NCI-H2029 (cell line): ENCODE data around the gene SMYD3.
"Not testable (repeated sequence)": the region's sequence is repeated elsewhere in the genome, so short reads cannot be mapped to it uniquely, and the experiment has no call there.

Experiments used
- DNase-seq: peaks from one replicate; lab custom pipeline; 2025; lab: John Stamatoyannopoulos, UW

SMYD3 gene

DNA sequence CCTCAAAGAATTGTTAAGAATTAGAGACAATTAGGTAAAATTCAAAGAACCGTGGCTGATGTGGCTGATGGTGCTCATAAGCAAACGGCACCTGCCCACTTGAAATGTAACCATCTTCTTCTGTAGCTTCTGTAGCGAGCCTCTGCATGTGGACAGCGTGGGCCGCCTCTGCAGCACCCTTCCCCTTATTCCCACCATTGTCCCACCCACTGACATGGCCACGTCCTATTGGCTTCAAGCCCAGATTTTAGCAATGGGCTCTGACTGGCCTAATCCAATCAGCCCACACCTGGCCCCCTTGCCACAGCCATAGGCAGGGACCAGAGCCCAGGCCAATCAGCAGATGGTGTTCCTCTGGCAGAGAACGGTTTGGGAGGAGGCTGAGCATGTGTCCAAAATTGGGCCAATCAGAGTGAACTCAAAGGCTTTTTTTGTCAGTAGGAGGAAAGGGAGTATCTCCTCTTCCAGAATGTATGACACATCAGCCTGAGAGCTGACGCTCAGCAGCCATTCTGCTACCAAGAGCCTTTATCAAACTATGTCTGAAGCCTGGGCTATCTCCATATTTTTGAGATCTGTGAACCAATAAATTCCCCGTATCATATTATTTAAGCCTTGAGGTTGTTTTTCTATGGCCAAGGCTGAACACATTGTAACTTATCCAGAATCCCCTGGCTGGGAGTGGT, 518.5 kb downstream of the SMYD3 start:
- DNase-seq: no peak

DNA sequence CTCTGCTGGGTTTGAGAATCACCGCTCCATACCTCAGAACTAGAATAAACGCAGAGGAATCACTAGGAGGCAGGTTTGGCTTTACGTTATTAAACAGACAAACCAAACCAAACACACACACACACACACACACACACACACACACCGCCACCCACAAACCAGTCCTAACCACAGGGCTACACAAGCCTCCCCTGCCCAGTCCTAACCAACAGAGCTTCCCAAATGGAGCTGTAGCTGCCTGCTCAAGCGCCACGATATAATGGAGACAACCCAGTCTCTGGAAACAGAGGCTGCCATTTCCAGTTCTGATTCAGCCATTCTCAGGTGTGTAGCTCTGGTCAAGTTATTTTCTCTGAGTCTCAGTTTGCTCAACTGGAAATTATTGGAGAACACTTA, 519.1 kb downstream of the SMYD3 start:
- no peak for DNase-seq

DNA sequence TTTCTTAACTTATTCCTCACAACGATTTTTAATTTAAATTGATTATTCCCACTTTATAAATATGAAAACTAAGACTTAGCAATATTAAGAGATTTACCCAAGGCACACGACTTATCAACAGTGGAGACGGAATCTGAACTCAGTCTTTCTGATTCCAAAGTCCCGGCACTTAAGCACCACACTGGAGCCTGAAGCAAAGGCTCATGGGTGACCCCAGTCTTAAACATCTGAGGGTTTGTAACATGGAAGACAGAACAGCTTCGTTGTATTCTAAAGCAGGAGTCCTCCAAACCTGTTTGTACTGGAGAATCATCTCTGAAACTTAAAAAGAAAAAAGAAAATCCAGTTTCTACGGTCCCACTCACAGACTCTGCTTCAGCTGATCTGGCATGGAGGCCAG, 519.5 kb downstream of the SMYD3 start:
- no peak for DNase-seq

DNA sequence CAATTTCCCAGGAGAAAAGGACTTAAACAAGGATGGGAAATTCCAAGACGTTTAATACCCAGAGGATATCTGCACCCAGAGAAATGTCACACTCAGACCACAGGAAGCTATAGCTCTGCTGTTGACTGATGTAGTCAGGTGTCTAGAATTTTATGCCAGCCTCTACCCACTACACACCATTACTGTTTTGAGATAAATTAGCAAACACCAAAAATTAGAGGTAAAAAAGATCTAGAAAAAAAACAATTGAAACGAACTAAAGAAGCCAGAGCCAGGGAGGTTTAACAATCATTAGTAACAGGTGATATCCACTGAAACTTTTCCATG, 519.9 kb downstream of the SMYD3 start:
- no peak for DNase-seq

DNA sequence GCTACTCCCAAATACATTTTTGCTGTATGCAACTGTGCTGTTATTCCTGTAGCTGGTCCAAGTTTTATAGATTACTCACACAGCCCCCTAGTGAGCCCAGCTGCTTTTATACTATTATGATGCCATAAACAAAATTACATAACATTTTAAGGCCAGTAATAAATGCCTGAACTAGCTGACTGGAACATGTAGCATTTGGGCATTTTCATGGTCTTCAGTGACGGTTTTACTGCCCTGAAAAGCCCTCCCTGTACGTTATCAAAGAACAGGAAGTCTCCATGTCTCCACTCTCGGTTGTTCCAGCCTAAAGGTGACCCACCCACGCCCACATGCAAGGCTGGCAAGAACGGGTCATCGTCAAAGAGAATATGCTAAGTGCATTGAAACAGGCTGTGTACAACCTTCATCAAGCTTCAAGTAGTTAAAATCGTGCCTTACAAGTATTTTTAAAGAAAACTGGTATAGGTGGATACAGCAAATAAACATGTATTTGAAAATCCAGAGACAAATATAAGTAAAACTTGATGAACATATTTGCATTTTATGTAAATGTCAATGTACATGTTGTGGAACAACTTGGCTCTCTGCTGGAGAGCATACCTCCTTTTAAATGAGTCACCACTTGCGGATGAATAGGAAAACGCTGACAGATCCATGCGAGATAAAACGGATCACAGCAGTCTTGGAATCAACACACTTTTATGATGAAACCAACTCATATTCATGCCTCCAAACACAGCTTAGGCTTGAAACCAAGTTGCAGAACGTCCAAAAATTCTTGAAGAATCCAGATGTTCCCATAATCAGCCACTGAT, 520.5 kb downstream of the SMYD3 start:
- DNase-seq: no peak

DNA sequence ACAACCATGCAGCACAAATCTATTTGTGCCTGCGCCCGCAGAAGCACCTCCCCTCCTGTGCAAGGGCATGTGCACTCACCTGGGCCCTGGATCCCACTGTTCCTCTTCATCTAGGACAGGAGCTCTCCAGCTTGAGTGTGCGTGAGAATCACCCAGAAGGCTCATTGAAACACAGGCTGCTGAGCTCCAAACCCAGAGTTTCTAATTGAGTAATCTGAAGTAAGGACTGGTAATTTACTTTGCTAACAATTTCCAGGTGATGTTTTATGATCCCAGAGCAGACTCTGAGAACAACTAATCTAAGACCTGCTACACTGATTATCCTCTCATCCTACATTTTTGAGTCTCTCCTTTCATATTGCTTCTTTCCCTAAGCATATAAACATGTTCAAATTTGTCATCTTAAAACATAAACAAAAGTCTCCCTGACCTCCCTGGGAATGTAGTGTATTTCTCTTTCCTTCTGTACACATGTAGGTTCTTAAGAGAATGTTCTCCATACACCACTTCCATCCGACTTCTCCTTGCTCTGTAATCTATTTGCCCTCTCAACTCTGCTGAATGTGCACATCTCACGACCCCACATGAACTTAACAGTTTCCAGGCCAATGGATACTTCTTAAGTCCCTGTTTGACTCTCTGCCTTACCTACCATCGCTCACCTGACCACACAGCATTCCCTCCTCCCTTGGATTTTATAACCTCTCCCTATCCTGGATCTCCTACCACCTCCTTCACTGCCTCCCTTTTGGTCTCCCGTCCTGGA, 522.5 kb downstream of the SMYD3 start:
- no peak for DNase-seq

DNA sequence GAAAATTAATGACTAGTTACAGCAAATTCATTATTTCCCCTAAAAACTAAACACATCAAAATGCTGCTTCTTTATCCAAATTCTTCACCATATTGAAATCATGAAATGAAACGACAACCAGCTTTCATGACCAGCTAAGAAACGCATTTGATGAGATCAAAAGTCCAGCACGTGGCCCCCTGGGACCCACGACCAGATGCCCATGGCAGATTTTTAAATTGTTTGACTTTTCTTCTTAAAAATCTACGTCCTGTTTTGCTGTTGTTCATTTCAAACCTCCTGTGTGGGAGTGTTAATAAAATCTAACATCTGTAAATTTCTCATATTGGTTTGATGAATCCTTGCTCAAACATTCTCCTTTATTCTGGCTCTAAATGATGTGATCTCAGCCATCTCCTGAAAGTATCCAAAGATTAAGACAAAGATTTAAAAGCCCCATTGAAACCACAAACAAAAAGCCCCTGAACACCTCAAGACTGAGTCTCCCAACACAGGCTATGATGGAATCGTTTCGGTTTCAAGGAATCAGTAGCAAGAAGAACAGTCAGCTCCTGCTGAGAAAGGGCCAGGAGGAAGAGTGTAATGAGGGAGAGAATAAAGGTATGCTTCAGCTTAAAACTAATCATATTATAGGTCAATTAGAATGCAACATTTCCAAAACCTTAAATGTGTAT, 523.6 kb downstream of the SMYD3 start:
- DNase-seq: no peak

DNA sequence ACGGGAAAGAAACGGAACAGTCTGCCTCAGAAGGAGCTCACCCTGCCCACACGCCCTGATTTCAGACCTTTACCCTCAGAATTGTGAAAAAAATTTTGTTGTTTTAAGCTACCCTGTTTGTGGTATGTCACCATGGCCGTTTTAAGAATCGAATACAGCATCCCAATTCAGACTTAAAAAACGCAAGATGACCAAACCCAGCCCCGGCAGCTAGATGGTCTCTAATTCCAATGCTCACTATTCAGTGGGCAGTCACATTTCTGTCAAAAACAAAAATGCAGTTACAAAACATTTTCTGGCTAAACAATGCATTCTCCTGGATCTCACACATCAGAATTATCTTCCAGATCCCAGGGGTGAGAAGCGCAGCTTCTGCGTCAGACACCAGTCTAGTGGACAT, 527.5 kb downstream of the SMYD3 start:
- DNase-seq: no peak

DNA sequence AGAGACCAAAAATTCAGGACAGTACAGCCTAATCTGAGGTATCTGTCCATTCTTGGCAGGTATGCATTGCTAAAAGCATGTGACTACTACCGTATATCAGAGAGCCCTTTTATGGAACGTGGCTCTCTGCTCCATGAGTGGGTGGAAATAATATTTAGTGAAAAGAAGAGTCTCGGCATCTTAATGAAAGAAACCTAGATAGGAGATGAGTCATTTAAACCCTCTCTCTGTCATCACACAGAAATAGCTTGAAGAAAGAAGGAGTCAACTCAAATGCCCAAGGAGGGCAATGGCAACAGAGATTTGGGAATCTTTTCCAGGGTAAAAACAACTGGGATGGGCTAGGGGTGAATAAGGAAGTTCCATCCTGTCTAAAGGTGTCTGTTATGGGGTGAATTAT, 528.2 kb downstream of the SMYD3 start:
- DNase-seq: no peak

DNA sequence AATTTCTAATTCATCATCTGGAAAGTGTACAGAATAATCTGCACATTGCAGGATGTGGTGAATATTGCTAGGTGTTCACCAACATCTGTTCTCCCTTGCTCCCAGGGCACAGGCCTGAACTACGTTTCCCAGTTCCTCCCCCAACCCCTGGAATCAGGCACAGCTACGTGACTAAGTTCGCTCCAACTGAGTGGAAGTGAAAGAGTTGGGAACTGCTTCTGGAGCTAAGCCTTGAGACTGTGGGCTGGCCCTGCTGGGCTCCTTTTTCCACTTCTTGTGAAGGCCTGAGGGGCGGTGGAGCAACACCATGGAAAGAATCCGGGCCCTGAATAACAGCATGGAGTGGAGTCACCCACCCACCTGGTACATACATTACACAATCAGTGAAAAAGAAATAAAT, 534.6 kb downstream of the SMYD3 start:
- no peak for DNase-seq

DNA sequence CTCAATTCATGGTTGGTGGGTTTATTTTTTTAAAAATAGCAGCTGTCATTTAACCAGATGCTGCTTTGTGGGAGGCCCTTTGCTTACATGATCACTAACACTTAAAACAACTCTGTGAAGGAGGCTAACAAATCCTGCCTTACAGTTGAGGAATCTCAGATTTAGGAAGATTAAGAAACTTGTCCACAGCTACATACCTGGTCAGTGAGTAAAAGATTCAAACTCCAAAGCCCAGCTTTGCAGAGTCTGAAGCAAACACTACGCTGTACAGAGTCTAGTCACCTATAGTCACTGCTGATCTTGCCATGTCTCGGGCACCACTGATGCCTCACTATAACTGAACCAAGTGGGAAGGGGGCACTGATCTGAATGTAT, 535.4 kb downstream of the SMYD3 start:
- DNase-seq: no peak

DNA sequence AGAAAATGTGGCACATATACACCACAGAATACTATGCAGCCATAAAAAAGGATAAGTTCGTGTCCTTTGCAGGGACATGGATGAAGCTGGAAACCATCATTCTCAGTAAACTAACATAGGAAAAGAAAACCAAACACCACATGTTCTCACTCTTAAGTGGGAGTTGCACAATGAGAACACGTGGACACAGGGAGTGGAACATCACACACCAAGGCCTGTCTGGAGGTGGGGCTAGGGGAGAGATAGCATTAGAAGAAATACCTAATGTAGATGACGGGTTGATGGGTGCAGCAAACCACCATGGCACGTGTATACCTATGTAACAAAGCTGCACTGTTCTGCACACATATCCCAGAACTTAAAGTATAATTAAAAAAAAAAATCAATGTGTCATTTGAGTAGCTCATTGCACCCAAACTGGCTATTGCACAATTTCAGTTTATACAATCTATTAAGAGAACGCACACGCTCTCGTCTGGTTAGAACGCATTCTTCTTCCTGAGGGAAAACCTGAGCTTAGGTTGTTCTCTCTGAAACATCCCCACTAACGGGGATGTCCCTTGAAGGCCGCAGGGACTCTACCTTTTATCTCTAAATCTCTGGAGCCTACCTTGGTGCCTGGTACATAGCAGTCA, 535.9 kb downstream of the SMYD3 start:
- DNase-seq: not testable (repeated sequence)

DNA sequence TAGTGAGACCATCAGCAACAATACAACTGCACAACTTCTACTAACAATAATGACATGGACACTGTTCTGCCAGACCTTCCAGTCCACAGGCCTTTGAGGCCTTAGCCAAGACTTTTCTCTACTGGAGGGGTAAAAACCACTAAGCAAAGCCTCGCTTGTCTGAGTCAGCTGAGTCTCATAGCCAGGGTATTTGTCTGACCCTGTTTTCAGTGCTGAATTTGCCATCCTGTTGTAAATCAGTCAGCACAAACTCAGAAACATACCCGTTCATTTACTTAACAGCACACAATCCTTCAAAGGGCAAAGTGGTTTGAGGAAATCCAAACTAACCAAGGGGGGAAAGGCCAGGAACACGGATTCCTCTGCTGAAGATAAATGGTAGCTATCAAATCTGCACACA, 537.8 kb downstream of the SMYD3 start:
- no peak for DNase-seq

DNA sequence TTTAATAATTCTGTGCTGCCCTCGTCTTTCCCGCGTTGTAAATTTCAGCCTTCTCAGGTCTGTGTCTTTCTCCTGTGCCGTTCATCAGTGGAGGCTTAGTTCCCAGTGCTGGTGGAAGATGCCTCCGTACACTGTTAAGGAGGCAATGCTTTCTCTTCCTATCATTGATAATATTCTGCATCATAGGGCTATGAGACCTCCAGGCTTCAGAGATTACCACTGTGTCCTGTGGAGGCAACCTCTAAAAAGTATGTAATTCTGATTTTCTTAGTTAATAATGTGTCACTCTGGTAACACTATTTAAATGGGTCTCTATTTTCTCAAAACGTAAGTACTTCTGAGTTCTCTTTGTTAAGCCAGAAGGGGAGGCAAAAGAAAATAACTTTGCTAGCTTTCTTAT, 538.3 kb downstream of the SMYD3 start:
- DNase-seq: no peak

DNA sequence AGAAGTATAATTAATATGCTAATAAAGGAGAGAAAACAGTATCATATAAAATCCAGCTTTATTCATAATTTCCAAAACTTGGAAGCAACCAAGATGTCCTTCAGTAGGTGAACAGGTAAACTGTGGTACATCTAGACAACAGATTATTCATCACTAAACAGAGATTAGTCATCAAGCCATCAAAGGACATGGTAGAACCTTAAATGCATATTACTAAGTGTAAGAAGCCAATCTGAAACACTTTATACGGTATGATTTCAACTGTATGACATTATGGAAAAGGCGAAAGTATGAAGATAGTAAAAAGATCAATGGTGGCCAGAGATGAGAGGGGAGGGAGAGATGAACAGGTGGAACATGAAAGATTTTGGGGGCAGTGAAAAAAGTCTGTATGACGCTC, 541.7 kb downstream of the SMYD3 start:
- DNase-seq: no peak

DNA sequence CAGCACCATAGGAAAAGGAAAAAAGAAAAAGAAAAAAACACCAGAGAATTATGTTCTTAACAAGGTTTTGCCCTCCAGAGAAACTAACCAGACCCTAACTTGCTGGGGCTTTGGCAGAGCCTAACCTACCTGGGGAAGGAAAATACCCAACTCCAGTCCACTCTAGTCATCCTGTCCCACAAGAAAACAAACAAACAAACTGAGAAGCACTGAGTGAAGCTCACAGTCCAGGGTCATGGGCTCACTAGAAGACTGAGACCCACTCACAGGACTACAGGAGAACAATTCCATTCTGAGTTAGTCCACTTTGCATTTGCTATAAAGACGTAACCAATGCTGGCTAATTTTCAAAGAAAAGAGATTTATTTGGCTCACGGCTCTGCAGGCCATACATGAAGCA, 543.4 kb downstream of the SMYD3 start:
- no peak for DNase-seq

DNA sequence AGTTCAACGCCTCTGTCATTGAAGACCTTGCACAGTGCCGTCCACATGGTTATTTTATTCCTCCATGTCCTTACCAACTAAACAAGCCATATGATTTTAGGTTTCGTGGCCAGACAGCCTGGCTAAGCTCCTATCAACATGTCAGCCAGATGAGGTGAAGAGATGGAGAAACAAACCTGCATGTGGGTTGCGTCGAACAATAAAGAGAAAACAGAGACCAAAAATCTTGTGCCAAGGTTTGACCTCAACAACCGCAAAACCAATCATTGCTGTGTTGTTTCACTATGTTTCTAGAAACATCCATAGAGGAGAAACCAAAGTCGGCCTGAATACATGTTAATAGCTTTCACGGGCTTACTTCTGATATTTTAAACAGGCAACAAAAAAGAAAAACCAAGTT, 544.6 kb downstream of the SMYD3 start:
- DNase-seq: no peak

DNA sequence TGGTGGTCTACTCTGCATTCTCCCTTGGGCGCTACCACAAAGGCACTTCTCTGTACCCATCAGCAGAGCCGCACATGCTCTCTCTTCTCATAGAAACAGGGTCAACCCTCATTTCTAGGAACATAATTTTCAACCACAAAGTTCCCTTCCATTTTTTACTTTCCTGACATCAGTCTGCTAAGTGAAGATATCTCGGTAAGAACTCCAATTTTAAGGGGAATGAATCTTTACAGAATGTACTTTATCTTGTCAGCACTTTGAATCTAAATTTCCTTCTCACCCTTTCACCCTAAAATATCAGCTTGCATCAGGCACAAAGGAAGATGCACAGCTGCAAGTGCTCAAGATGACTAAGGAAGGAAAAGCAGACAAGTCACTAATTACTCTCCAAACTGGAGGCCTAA, 545.9 kb downstream of the SMYD3 start:
- no peak for DNase-seq

DNA sequence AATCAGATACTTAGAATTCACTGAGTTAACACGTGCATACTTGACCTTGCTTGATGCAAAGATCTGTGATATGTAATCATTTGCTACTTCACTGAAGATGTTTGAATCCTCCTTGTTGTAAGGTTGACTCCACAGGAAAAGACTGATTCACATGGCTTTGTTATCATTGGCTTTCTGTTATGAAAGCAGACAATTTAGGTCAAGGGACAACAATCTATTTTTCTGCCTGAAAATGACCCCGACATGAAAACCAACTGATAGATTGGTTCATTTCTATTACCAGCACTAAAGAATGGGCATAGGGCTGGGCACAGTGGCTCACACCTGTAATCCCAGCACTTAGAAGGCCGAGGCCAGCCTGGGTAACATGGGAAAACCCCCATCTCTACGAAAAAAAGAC, 546.9 kb downstream of the SMYD3 start:
- DNase-seq: no peak

DNA sequence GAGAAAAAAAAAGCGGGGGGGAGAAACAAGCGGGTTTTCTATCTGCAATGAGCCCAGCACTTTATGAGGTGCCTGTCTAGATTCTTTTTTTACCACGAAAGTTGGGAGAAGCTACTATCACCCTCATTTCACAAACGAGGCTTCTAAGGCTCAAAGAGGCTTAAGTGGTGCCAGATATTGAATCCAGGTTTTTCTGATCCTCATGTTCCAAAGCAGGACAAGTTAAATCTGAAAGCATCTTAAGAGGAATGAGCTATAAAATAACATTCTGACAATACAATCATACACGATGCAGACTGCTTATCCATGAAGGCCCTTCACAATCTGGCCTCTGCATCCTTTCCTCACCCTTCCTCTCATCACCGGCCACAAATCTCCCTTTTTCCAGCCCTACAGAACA, 549.1 kb downstream of the SMYD3 start:
- no peak for DNase-seq

DNA sequence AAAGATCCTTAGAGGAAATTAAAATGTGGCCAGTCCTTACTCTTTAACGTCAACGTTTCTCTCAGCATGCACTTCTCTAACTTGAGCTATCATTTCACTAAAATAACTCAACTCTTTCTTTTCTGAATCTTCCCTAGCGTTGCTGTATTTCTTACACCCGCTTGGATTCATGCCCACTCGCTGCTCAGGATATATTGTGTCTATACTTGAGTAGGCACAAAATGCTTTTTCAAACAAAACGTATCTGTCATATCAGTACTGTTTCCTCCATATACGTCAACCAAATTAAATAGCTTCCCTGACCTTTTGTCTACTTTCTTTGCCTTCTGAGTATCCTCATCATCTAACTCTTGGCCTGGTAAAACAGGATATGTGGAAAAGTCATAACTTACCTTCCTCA, 549.7 kb downstream of the SMYD3 start:
- DNase-seq: no peak

DNA sequence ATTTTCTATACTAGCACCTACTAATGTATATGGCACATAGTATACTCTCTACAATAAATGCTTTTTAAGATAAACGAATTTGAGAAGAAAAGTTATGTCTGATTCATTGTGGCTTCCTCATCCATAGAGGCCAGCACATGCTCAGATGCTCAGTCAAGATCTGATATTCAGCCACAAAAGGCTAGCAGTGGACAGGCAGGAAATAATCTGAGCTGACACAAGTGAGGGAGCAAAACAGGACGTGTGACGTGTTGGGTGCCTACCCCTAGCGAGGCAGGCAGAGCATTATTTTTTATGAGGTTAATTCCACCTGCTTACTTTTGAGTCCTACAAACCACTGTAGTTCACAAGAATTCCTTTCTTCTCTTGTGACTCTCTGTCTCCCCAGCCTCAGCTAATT, 550.9 kb downstream of the SMYD3 start:
- no peak for DNase-seq
